Measurements from ENCODE around the gene PTX4.

DNA sequence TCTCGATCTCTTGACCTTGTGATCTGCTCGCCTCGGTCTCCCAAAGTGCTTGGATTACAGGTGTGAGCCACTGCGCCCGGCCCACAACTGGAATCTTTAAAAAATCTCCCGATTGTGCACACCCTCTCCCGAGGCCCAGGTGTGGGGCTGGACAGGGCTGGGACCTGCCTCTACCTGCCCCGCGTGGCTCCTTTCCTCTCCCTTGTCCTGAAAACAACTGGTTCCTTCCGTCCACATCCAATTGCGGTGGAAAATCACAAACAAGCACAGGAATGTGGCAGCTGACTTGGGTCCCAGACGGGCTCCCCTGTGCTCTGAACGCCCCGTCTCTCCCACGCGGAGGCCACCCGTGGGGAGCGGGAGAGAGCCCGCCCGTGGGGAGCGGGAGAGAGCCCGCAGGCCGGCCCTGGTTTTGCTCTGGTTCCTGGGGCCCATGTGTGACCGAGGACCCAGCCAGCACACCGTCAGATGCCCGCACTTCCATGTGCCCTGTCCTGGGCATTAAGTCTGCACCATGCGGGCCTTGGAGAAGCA lies 41.7 kb upstream of the PTX4 start:
- TF ChIP-seq, protein P1, sequence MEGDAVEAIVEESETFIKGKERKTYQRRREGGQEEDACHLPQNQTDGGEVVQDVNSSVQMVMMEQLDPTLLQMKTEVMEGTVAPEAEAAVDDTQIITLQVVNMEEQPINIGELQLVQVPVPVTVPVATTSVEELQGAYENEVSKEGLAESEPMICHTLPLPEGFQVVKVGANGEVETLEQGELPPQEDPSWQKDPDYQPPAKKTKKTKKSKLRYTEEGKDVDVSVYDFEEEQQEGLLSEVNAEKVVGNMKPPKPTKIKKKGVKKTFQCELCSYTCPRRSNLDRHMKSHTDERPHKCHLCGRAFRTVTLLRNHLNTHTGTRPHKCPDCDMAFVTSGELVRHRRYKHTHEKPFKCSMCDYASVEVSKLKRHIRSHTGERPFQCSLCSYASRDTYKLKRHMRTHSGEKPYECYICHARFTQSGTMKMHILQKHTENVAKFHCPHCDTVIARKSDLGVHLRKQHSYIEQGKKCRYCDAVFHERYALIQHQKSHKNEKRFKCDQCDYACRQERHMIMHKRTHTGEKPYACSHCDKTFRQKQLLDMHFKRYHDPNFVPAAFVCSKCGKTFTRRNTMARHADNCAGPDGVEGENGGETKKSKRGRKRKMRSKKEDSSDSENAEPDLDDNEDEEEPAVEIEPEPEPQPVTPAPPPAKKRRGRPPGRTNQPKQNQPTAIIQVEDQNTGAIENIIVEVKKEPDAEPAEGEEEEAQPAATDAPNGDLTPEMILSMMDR (IDR thresholded peaks at IDR 0.05) = no peak
- TF ChIP-seq POLR2A (IDR thresholded peaks at IDR 0.05) = no peak

Data from thyroid gland (tissue), 4 donors.